Parathyroid adenoma (tissue), 2 donors: ENCODE measurements around the gene AGBL3.

Experiments used
- H2AFZ ChIP-seq: fragments of 300-600 bp; sonication (generic); one replicate; pipeline ENCODE4 v1.7.0; 2017; ENCODE audit warnings: antibody characterized with exemption, mild to moderate bottlenecking
- H3K27ac ChIP-seq: fragments of 300-600 bp; sonication (generic); one replicate; pipeline ENCODE4 v1.7.0; 2017
- H3K27me3 ChIP-seq: fragments of 300-600 bp; sonication (generic); one replicate; pipeline ENCODE4 v1.7.0; 2017; ENCODE audit warnings: low read length; ENCODE audit not compliant: control insufficient read depth, insufficient read depth
- H3K36me3 ChIP-seq: fragments of 300-600 bp; sonication (generic); one replicate; pipeline ENCODE4 v1.7.0; 2017; ENCODE audit warnings: low read length; ENCODE audit not compliant: control insufficient read depth, insufficient read depth
- H3K4me1 ChIP-seq: fragments of 300-600 bp; sonication (generic); one replicate; pipeline ENCODE4 v1.7.0; 2017; ENCODE audit warnings: control low read depth
- H3K4me2 ChIP-seq: fragments of 300-600 bp; sonication (generic); one replicate; pipeline ENCODE4 v1.7.0; 2017; ENCODE audit warnings: low read length
- H3K4me3 ChIP-seq: fragments of 300-600 bp; sonication (generic); one replicate; pipeline ENCODE4 v1.7.0; 2017; ENCODE audit warnings: low read depth, low read length
- H3K79me2 ChIP-seq: fragments of 300-600 bp; sonication (generic); one replicate; pipeline ENCODE4 v1.7.0; 2017; ENCODE audit warnings: control low read depth
- H3K9ac ChIP-seq: fragments of 300-600 bp; sonication (generic); one replicate; pipeline ENCODE4 v1.7.0; 2017; ENCODE audit warnings: mild to moderate bottlenecking
- H3K9me3 ChIP-seq: fragments of 300-600 bp; sonication (generic); one replicate; pipeline ENCODE4 v1.7.0; 2017; ENCODE audit warnings: low read length; ENCODE audit not compliant: control insufficient read depth
- CTCF ChIP-seq: fragments of 300-600 bp; sonication (generic); IDR thresholded peaks from one replicate; pipeline ENCODE4 v1.7.0; 2017; ENCODE audit warnings: antibody characterized with exemption, mild to moderate bottlenecking
- donor health status: primary hyperparathyroidism.

Gene AGBL3

GRCh38 chr7:135161669-135162068, 175.4 kb downstream of the AGBL3 start:
- peaks cover 6% of the 10 kb centered on the region for H3K79me2 ChIP-seq
- no peaks in the 10 kb centered on the region for H3K9me3 ChIP-seq
- no peaks in the 10 kb centered on the region for H3K36me3 ChIP-seq
- no peak overlapping the region for H3K4me2 ChIP-seq
- peak overlapping the region; percentile 5 for H3K27ac ChIP-seq
- no peak for TF ChIP-seq CTCF
- H3K4me3 ChIP-seq = no peak overlapping the region
- H2AFZ ChIP-seq = no peak overlapping the region
- peaks cover 15% of the 10 kb centered on the region for H3K4me1 ChIP-seq
- no peak overlapping the region for H3K9ac ChIP-seq
- no peaks in the 10 kb centered on the region for H3K27me3 ChIP-seq

- Histone ChIP-seq H2AFZ (no peak overlapping the region), H3K27me3 (no peaks in the 10 kb centered on the region), H3K27ac (no peak overlapping the region), H3K9me3 (no peaks in the 10 kb centered on the region), H3K79me2 (peaks cover 2% of the 10 kb centered on the region), H3K4me2 (no peak overlapping the region), H3K4me1 (peaks cover 15% of the 10 kb centered on the region), H3K36me3 (no peaks in the 10 kb centered on the region), H3K4me3 (no peak overlapping the region), H3K9ac (no peak overlapping the region)
- no peak for TF ChIP-seq CTCF
These were observed 176.2 kb downstream of the AGBL3 start for GRCh38 chr7:135162382-135163001.

GRCh38 chr7:135164357-135165061, 178.2 kb downstream of the AGBL3 start:
- Histone ChIP-seq H3K36me3 (no peaks in the 10 kb centered on the region), H3K27me3 (no peaks in the 10 kb centered on the region), H2AFZ (no peak overlapping the region), H3K9ac (no peak overlapping the region), H3K27ac (no peak overlapping the region), H3K4me3 (no peak overlapping the region), H3K4me1 (peaks cover 21% of the 10 kb centered on the region), H3K79me2 (peaks cover 5% of the 10 kb centered on the region), H3K9me3 (no peaks in the 10 kb centered on the region), H3K4me2 (no peak overlapping the region)
- no peak for TF ChIP-seq CTCF

GRCh38 chr7:135165862-135166261, 179.6 kb downstream of the AGBL3 start:
- no peak overlapping the region for H3K9ac ChIP-seq
- no peaks in the 10 kb centered on the region for H3K36me3 ChIP-seq
- peak overlapping the region; percentile 34 for H3K27ac ChIP-seq
- peaks cover 5% of the 10 kb centered on the region for H3K79me2 ChIP-seq
- no peak for TF ChIP-seq CTCF
- H3K27me3 ChIP-seq = no peaks in the 10 kb centered on the region
- H3K4me1 ChIP-seq = peaks cover 14% of the 10 kb centered on the region
- no peak overlapping the region for H3K4me2 ChIP-seq
- no peaks in the 10 kb centered on the region for H3K9me3 ChIP-seq
- H3K4me3 ChIP-seq = no peak overlapping the region
- H2AFZ ChIP-seq = no peak overlapping the region
